SK-MEL-5 (cell line): ENCODE data around the gene DOK3. TPM values are rescaled to one million over a fixed set of nuclear protein-coding genes. Genes with fewer than 3 reads are reported as not detected.
A peak's percentile ranks its signal among the peaks of the same experiment; 100 is the strongest.
"Not testable (repeated sequence)": the region's sequence is repeated elsewhere in the genome, so short reads cannot be mapped to it uniquely, and the experiment has no call there.

Experiments
- DNase-seq: peaks from one replicate; pipeline ENCODE4 v3.0.0-alpha.2; 2016; ENCODE audit warnings: low read depth, low spot score
- in situ Hi-C: cut with HindIII; loops from 2 replicates; pipeline ENCODE4 v1.10.0; 2016; ENCODE audit warnings: low sequenced_read_pairs, high pct_unique_total_duplicates, low pct_unique_long_range_greater_than_20kb
- total RNA-seq: library from RNA; depleted of rRNA; stranded (reverse); fragments of >200 nt; shearing (Covaris generic); gene quantifications from 2 replicates; pipeline ENCODE4 v1.2.3, GENCODE V29; 2014

Gene DOK3
- total RNA-seq, 1 experiment from 2014 or later, result 2.0 TPM

GRCh38 chr5:177538876-177539275 is 29.2 kb upstream of the DOK3 start:
- DNase-seq, result no peak
- in situ Hi-C loops, result no loop called here

- no peak for DNase-seq
- in situ Hi-C loops, result no loop called here
Observed at GRCh38 chr5:177537389-177538361, 28.0 kb upstream of the DOK3 start.

- no peak for DNase-seq
- in situ Hi-C loops, result no loop called here
Observed at GRCh38 chr5:177536386-177536785, 26.8 kb upstream of the DOK3 start.

GRCh38 chr5:177535125-177535524 is 25.5 kb upstream of the DOK3 start:
- DNase-seq, result no peak
- in situ Hi-C loops, result no loop called here

GRCh38 chr5:177534433-177534832 is 24.8 kb upstream of the DOK3 start:
- in situ Hi-C loops, DNase-seq: not testable (repeated sequence)

- in situ Hi-C loops, result no loop called here
- no peak for DNase-seq
Observed at GRCh38 chr5:177531209-177531940, 21.7 kb upstream of the DOK3 start.

GRCh38 chr5:177530638-177531037 is 21.0 kb upstream of the DOK3 start:
- DNase-seq, result no peak
- in situ Hi-C loops, result no loop called here

- no peak for DNase-seq
- in situ Hi-C loops, result no loop called here
Observed at GRCh38 chr5:177529247-177530203, 19.9 kb upstream of the DOK3 start.

- DNase-seq, result no peak
- in situ Hi-C loops, result no loop called here
Observed at GRCh38 chr5:177528631-177529030, 19.0 kb upstream of the DOK3 start.

GRCh38 chr5:177527595-177527994 is 18.0 kb upstream of the DOK3 start:
- in situ Hi-C loops, result no loop called here
- DNase-seq, result no peak

- in situ Hi-C loops, result no loop called here
- DNase-seq, result no peak
Observed at GRCh38 chr5:177526791-177527190, 17.2 kb upstream of the DOK3 start.

GRCh38 chr5:177526191-177526590 is 16.6 kb upstream of the DOK3 start:
- DNase-seq, result no peak
- in situ Hi-C loops, result no loop called here

- in situ Hi-C loops, result no loop called here
- no peak for DNase-seq
Observed at GRCh38 chr5:177524941-177525655, 15.5 kb upstream of the DOK3 start.

- in situ Hi-C loops, result no loop called here
- no peak for DNase-seq
Observed at GRCh38 chr5:177524539-177524900, 14.9 kb upstream of the DOK3 start.

- in situ Hi-C loops, result no loop called here
- DNase-seq, result no peak
Observed at GRCh38 chr5:177523711-177524538, 14.3 kb upstream of the DOK3 start.

- DNase-seq, result peak; percentile 33
- in situ Hi-C loops, result no loop called here
Observed at GRCh38 chr5:177520916-177521513, 11.4 kb upstream of the DOK3 start.
